Adrenal gland (tissue), 12 donors: ENCODE measurements around the gene ZIK1. TPM values are rescaled to one million over a fixed set of nuclear protein-coding genes. Genes with fewer than 3 reads are reported as not detected.

ENCODE experiments used
- DNase-seq, 7 donors: peaks; one replicate each; pipeline ENCODE4 v3.0.0-alpha.2; 2019 to 2020
- H3K27ac ChIP-seq, 5 donors: fragments of 200-600 bp; sonication (generic) in 4 of 5; 1 replicate in 3 of 5; 2 replicates in 2 of 5; pipeline versions ENCODE4 v1.5.1 to v1.8.0; 2016 to 2020; ENCODE audit warnings: mild to moderate bottlenecking in 1 of 5
- H3K27me3 ChIP-seq: fragments of 200-600 bp; 2 replicates; pipeline ENCODE4 v1.8.0; 2021
- H3K36me3 ChIP-seq, 2 donors: fragments of 200-600 bp; replicated peaks in 1 of 2; 1 replicate in 1 of 2; 2 replicates in 1 of 2; pipeline versions ENCODE4 v1.5.1 to v1.8.0; 2018 to 2022
- H3K4me1 ChIP-seq, 2 donors: fragments of 200-600 bp; replicated peaks in 1 of 2; 1 replicate in 1 of 2; 2 replicates in 1 of 2; pipeline versions ENCODE4 v1.5.1 to v1.8.0; 2018 to 2021
- H3K4me3 ChIP-seq, 4 donors: fragments of 200-600 bp; sonication (generic) in 3 of 4; one replicate each; pipeline ENCODE4 v1.5.1; 2016 to 2018
- H3K9me3 ChIP-seq, 3 donors: fragments of 200-600 bp; sonication (generic) in 1 of 3; replicated peaks in 1 of 3; 1 replicate in 2 of 3; 2 replicates in 1 of 3; pipeline versions ENCODE4 v1.5.1 to v1.8.0; 2016 to 2021
- POLR2A ChIP-seq, 2 donors: fragments of 450-650 bp; IDR thresholded peaks; one replicate each; pipeline ENCODE4 v1.6.1; 2017; ENCODE audit warnings: antibody characterized with exemption in 2 of 2, mild to moderate bottlenecking in 2 of 2, moderate library complexity in 1 of 2
- whole genome bisulfite sequencing, 4 donors: extraction: QIAGEN DNeasy Blood & Tissue Kit in 2 of 4; methylation state at CpG; one replicate each; pipeline versions ENCODE4 v1.1.5 to v1.1.7; 2013 to 2017; 5-methylcytosine and 5-hydroxymethylcytosine counted together
- intact Hi-C, 2 donors: fragments of 100-400 bp; cut with DNase I; formaldehyde crosslinking; loops; one replicate each; pipeline versions ENCODE4 v1.14.1 to v1.15.0; 2022 to 2023
- polyA plus RNA-seq, 3 donors: library from polyadenylated mRNA; stranded (reverse); fragments of 200-250 nt in 2 of 3; fragments of 350-450 nt in 1 of 3; fragmentation: Illumina TruSeq in 1 of 3; extraction: RNeasy Lipid Tissue Mini Kit (QIAGEN cat#74804) in 1 of 3; gene quantifications; one replicate each; pipeline ENCODE4 v1.2.3, GENCODE V29; 2013 to 2014
- total RNA-seq, 9 donors: library from RNA; depleted of rRNA in 4 of 9; stranded (reverse); fragments of >200 nt in 4 of 9; fragments of 120-200 nt in 1 of 9; fragmentation: NEBNext Ultra II Directional in 1 of 9; extraction: Animal tissue kit (Norgen Biotek cat#: 25700) in 1 of 9; gene quantifications; one replicate each; pipeline versions ENCODE4 v1.1.0 to v1.2.4, GENCODE V29; 2013 to 2023
- TF ChIP-seq, protein P1 (sequence below), 6 experiments: fragments of 450-650 bp in 4 of 6; fragments of 200-600 bp in 2 of 6; sonication (generic) in 1 of 6; IDR thresholded peaks; 1 replicate in 5 of 6; 2 replicates in 1 of 6; pipeline versions ENCODE4 v1.5.1 to v1.8.0; 2016 to 2021; ENCODE audit warnings: antibody characterized with exemption in 6 of 6, mild to moderate bottlenecking in 2 of 6, moderate library complexity in 1 of 6
- donor health status: healthy with polysubstance abuse.
- donor health status: Bipolar disorder and iron deficiency.
- donor health status: DM: yes; HTN: yes; CAD: no.
- donor health status: DM: no; HTN: no; CAD: no.
- donor health status: DM: no; HTN: no; CAD: no.
- donor health status: DM: yes; HTN: yes; CAD: no.

ZIK1 gene
- total and polyA plus RNA-seq, 12 donors, result 1.5 to 10.5 (median 5.0) TPM

DNA sequence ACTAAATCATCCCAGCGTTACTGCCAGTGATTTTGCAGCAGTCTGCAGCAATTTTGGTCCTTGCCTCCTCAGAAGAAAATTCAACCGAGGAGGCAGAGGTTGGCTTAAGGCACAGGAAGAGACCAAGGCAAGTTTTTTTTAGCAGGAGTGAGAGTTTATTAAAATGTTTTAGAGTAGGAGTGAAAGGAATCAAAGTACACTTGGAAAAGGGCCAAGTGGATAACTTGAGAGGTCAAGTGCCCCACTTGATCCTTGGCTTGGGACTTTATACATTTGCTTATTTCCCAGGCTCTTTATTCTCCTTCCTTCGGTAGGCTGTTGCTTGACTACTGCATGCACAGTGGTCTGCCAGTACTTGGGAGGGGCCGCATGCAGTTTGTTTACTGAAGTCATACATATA is 27.2 kb downstream of the ZIK1 start:
- WGBS, 4 donors, result 75 to 84% (median 78%) methylated on average over 4 of the region's 4 CpGs
- H3K9me3 ChIP-seq, result peaks cover 0 to 11% (median 0%) of the 10 kb centered on the region in 3 donors
- peak in 1 of 7 donors; percentile 9 for DNase-seq
- H3K36me3 ChIP-seq, result peaks cover 0 to 4% of the 10 kb centered on the region in 2 donors
- H3K27ac ChIP-seq, result no peak overlapping the region
- no peak overlapping the region for H3K4me3 ChIP-seq
- no peaks in the 10 kb centered on the region for H3K27me3 ChIP-seq
- TF ChIP-seq, protein P1, sequence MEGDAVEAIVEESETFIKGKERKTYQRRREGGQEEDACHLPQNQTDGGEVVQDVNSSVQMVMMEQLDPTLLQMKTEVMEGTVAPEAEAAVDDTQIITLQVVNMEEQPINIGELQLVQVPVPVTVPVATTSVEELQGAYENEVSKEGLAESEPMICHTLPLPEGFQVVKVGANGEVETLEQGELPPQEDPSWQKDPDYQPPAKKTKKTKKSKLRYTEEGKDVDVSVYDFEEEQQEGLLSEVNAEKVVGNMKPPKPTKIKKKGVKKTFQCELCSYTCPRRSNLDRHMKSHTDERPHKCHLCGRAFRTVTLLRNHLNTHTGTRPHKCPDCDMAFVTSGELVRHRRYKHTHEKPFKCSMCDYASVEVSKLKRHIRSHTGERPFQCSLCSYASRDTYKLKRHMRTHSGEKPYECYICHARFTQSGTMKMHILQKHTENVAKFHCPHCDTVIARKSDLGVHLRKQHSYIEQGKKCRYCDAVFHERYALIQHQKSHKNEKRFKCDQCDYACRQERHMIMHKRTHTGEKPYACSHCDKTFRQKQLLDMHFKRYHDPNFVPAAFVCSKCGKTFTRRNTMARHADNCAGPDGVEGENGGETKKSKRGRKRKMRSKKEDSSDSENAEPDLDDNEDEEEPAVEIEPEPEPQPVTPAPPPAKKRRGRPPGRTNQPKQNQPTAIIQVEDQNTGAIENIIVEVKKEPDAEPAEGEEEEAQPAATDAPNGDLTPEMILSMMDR (IDR thresholded peaks at IDR 0.05), result no peak
- TF ChIP-seq POLR2A (IDR thresholded peaks at IDR 0.05), result no peak
- intact Hi-C loops, result no loop called here
- no peaks in the 10 kb centered on the region for H3K4me1 ChIP-seq

DNA sequence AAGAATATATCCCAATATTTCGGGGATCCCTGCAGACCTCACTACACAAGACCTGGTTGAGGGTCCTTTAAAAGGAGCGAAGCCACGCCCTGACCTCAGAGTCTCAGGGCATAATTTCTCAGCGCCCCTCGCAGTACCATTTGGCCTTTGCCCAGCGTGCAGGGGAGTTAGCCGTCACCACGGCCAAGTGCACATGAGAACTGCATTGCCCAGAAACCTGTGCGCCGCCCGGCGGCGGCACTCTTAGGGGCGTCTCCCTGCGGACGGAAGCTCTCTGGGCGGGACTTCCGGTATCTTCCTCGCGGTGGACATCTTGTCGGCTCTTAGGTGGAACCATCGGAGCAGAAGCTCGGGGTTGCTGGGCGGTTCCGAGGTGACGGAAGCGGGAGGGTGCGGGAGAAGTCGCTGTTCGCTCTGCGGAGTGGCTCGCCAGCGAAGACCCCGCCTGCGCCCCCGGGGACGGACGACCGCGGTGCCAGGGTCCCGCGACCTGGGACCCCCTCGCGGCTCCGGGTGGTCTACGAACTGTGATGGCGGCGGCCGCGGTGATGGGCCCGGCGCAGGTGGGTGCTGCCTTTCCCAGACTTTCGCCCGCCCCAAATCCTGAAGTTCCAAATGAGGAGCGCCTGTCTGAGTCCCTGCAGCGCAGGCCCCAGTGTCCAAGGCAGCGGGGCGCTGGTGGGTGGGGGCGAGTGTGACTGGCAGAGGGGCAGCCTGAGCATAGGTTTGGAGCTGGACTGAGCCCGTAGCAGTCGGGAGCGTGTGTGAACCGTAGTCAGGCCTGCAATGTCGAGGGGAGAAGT is 30.2 kb downstream of the ZIK1 start, which contains the start of gene ZNF134:
Gene ZNF134 (plus strand): TSS at position 302 of the 803 bp plus-strand sequence. CDS start 5,227 bp downstream, outside the sequence.
- no peak for TF ChIP-seq POLR2A (IDR thresholded peaks at IDR 0.05)
- TF ChIP-seq, protein P1 (IDR thresholded peaks at IDR 0.05), result peak in 4 of 6 experiments; percentile 10 to 43 (median 30)
- peaks cover 0 to 41% (median 0%) of the 10 kb centered on the region in 3 donors for H3K9me3 ChIP-seq
- H3K36me3 ChIP-seq, result peaks cover 0 to 2% of the 10 kb centered on the region in 2 donors
- intact Hi-C loops, result no loop called here
- peak within 1 kb of the TSS in 3 of 5 donors; percentile 30 to 78 (median 46) for H3K27ac ChIP-seq
- no peaks in the 10 kb centered on the region for H3K4me1 ChIP-seq
- WGBS, 4 donors, result 2 to 15% (median 3%) methylated on average over 8 to 64 of the region's 64 CpGs
- peak; percentile 87 to 95 (median 92) for DNase-seq
- peak within 1 kb of the TSS; percentile 76 to 96 (median 88) for H3K4me3 ChIP-seq
- H3K27me3 ChIP-seq, result no peaks in the 10 kb centered on the region

DNA sequence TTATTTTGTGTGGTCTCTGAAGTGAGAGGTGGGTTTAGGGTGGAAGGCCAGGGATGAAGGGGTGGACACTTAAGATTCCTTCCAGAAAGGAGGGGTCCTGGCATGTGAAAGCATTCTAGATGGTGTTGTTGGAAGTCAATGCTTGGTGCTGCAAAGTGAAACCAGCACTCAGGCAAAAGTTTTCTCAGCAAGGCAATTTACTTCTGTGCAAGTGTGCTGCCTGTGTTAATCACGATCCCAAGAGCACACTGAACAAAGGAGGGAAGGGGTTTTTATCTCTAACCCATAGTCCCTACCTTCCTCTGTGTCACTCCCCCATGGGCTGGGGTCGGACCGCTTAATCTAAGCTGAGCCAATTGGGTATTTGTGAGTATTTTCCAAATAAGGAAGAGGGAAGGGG is 31.4 kb downstream of the ZIK1 start:
- Histone ChIP-seq H3K9me3 (peaks cover 0 to 53% (median 2%) of the 10 kb centered on the region in 3 donors), H3K4me3 (peak overlapping the region in 1 of 4 donors; percentile 76), H3K27ac (no peak overlapping the region), H3K27me3 (no peaks in the 10 kb centered on the region), H3K36me3 (peaks cover 0 to 14% of the 10 kb centered on the region in 2 donors), H3K4me1 (no peaks in the 10 kb centered on the region)
- 95 to 100% (median 100%) methylated on average over 3 of the region's 3 CpGs for WGBS, 4 donors
- DNase-seq, result peak in 1 of 7 donors; percentile 24
- TF ChIP-seq, protein P1 (IDR thresholded peaks at IDR 0.05), result no peak
- TF ChIP-seq POLR2A (IDR thresholded peaks at IDR 0.05), result no peak
- intact Hi-C loops, result no loop called here

DNA sequence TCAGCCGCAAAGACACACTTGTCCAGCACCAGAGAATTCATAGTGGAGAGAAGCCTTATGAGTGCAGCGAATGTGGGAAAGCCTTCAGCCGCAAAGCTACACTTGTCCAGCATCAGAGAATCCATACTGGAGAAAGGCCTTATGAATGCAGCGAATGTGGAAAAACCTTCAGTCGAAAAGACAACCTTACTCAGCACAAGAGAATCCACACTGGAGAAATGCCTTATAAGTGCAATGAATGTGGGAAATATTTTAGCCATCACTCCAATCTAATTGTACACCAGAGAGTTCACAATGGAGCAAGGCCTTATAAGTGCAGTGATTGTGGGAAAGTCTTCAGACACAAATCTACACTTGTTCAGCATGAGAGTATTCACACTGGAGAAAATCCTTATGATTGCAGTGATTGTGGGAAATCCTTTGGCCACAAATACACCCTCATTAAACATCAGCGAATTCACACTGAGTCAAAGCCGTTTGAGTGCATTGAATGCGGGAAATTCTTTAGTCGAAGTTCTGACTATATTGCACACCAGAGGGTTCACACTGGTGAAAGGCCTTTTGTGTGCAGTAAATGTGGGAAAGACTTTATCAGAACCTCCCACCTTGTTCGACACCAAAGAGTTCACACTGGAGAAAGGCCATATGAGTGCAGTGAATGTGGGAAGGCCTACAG is 36.9 kb downstream of the ZIK1 start:
- no peaks in the 10 kb centered on the region for H3K4me1 ChIP-seq
- H3K4me3 ChIP-seq, result peak overlapping the region in 1 of 4 donors; percentile 30
- no peak for DNase-seq
- no peaks in the 10 kb centered on the region for H3K27me3 ChIP-seq
- no peak for TF ChIP-seq POLR2A (IDR thresholded peaks at IDR 0.05)
- TF ChIP-seq, protein P1 (IDR thresholded peaks at IDR 0.05), result no peak
- H3K27ac ChIP-seq, result no peak overlapping the region
- 97 to 99% (median 98%) methylated on average over 10 of the region's 10 CpGs for WGBS, 4 donors
- H3K9me3 ChIP-seq, result peaks cover 0 to 93% (median 10%) of the 10 kb centered on the region in 3 donors
- peaks cover 0 to 24% of the 10 kb centered on the region in 2 donors for H3K36me3 ChIP-seq
- intact Hi-C loops, result no loop called here
